Suprapubic skin (tissue), 4 donors: ENCODE results near the gene PTCD3.

Source experiments
- EP300 ChIP-seq: sonication (generic); formaldehyde crosslinking; IDR thresholded peaks from one replicate; pipeline ENCODE4 v1.6.1; 2017; ENCODE audit warnings: antibody characterized with exemption
- POLR2A ChIP-seq, 2 donors: fragments of 450-650 bp; IDR thresholded peaks; one replicate each; pipeline ENCODE4 v1.6.1; 2017; ENCODE audit warnings: antibody characterized with exemption in 2 of 2, mild to moderate bottlenecking in 2 of 2, moderate library complexity in 2 of 2
- POLR2AphosphoS5 ChIP-seq, 3 donors: sonication (generic); formaldehyde crosslinking; IDR thresholded peaks; one replicate each; pipeline ENCODE4 v1.6.1; 2017; ENCODE audit warnings: antibody characterized with exemption in 3 of 3
- TF ChIP-seq, protein P1 (sequence below), 2 donors: fragments of 200-600 bp in 1 of 2; fragments of 450-650 bp in 1 of 2; sonication (generic) in 1 of 2; IDR thresholded peaks; one replicate each; pipeline ENCODE4 v1.5.1; 2016 to 2019; ENCODE audit warnings: antibody characterized with exemption in 2 of 2, mild to moderate bottlenecking in 1 of 2, moderate library complexity in 1 of 2

DNA sequence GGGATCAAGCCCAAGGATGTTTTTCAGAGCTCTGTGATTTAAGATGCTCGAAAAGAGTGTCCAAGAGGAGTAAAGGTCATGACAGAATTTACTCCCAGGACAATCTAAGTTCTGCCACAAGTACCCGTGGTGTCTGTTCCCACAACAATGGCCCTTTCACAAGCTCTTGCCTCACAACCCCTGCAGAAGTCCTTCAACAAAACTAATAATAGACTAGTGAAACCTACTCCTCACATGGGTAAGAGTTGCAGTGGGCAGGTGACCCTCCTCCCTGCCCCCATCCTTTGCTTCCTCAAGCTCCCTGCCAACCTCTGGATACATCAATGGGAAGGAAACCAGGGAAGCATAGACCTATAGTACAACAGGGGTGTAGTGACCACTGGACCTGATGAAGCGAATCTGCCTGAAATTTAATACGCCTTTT is 34.9 kb downstream of the PTCD3 start:
- TF ChIP-seq, protein P1, sequence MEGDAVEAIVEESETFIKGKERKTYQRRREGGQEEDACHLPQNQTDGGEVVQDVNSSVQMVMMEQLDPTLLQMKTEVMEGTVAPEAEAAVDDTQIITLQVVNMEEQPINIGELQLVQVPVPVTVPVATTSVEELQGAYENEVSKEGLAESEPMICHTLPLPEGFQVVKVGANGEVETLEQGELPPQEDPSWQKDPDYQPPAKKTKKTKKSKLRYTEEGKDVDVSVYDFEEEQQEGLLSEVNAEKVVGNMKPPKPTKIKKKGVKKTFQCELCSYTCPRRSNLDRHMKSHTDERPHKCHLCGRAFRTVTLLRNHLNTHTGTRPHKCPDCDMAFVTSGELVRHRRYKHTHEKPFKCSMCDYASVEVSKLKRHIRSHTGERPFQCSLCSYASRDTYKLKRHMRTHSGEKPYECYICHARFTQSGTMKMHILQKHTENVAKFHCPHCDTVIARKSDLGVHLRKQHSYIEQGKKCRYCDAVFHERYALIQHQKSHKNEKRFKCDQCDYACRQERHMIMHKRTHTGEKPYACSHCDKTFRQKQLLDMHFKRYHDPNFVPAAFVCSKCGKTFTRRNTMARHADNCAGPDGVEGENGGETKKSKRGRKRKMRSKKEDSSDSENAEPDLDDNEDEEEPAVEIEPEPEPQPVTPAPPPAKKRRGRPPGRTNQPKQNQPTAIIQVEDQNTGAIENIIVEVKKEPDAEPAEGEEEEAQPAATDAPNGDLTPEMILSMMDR (IDR thresholded peaks at IDR 0.05): no peak
- TF ChIP-seq POLR2A (IDR thresholded peaks at IDR 0.05) (no peak), POLR2AphosphoS5 (IDR thresholded peaks at IDR 0.05) (no peak), EP300 (no peak)
